ENCODE results near the gene RAD51C. TPM values are rescaled to one million over a fixed set of nuclear protein-coding genes. Genes with fewer than 3 reads are reported as not detected.

The RAD51C gene
- total RNA-seq, 2 experiments from 2014 or later, result 51.0 to 118 TPM

GRCh38 chr17:58722274-58722673 is 29.9 kb downstream of the RAD51C start:
- Histone ChIP-seq H3K4me1 (ENCODE audit: insufficient read depth, low read length, poor library complexity, severe bottlenecking) (no peaks in the 10 kb centered on the region), H3K36me3 (ENCODE audit: insufficient read depth, low read length) (peaks cover 89% of the 10 kb centered on the region), H3K9me3 (ENCODE audit: low read length) (no peaks in the 10 kb centered on the region), H4K20me1 (ENCODE audit: insufficient read depth, low read length) (no peaks in the 10 kb centered on the region), H3K79me2 (ENCODE audit: insufficient read depth, low read depth, low read length) (no peaks in the 10 kb centered on the region), H3K9me2 (ENCODE audit: insufficient read depth, low read length) (no peaks in the 10 kb centered on the region), H3K27ac (ENCODE audit: low read depth, low read length, poor library complexity, severe bottlenecking) (no peak overlapping the region), H2AFZ (ENCODE audit: low read length) (no peak overlapping the region), H3K4me2 (ENCODE audit: low read length) (no peak overlapping the region), H3K4me3 (ENCODE audit: low read depth, low read length, poor library complexity, severe bottlenecking) (no peak overlapping the region)
- CTCF ChIA-PET (ENCODE audit: unreplicated experiment), result no interaction called here
- TF ChIP-seq CTCF (conservative IDR thresholded peaks at IDR 0.05; ENCODE audit: low read length) (no peak), EZH2phosphoT487 (IDR thresholded peaks at IDR 0.05; ENCODE audit: borderline replicate concordance, low read depth, low read length) (no peak)
- no TSS peak for BruUV-seq (replicated peaks)
- no peak for DNase-seq (ENCODE audit: low spot score)
- POLR2A ChIA-PET, result no interaction called here
- intact Hi-C loops (cut with micrococcal nuclease; ENCODE audit: unreplicated experiment), result no loop called here

- intact Hi-C loops (cut with micrococcal nuclease; ENCODE audit: unreplicated experiment), result no loop called here
- Histone ChIP-seq H3K4me3 (ENCODE audit: low read depth, low read length, poor library complexity, severe bottlenecking) (no peak overlapping the region), H3K9me2 (ENCODE audit: insufficient read depth, low read length) (no peaks in the 10 kb centered on the region), H3K36me3 (ENCODE audit: insufficient read depth, low read length) (peaks cover 91% of the 10 kb centered on the region), H3K79me2 (ENCODE audit: insufficient read depth, low read depth, low read length) (no peaks in the 10 kb centered on the region), H4K20me1 (ENCODE audit: insufficient read depth, low read length) (no peaks in the 10 kb centered on the region), H3K9me3 (ENCODE audit: low read length) (no peaks in the 10 kb centered on the region), H2AFZ (ENCODE audit: low read length) (no peak overlapping the region), H3K4me1 (ENCODE audit: insufficient read depth, low read length, poor library complexity, severe bottlenecking) (no peaks in the 10 kb centered on the region), H3K4me2 (ENCODE audit: low read length) (no peak overlapping the region), H3K27ac (ENCODE audit: low read depth, low read length, poor library complexity, severe bottlenecking) (no peak overlapping the region)
- ChIA-PET CTCF (ENCODE audit: unreplicated experiment) (no interaction called here), POLR2A (no interaction called here)
- BruUV-seq (replicated peaks), result no TSS peak
- DNase-seq (ENCODE audit: low spot score), result no peak
- TF ChIP-seq EZH2phosphoT487 (IDR thresholded peaks at IDR 0.05; ENCODE audit: borderline replicate concordance, low read depth, low read length) (no peak), CTCF (conservative IDR thresholded peaks at IDR 0.05; ENCODE audit: low read length) (no peak)
These were observed 30.3 kb downstream of the RAD51C start for GRCh38 chr17:58722696-58723095.

GRCh38 chr17:58728798-58729197 is 36.4 kb downstream of the RAD51C start:
- DNase-seq (ENCODE audit: low spot score), result no peak
- H2AFZ ChIP-seq (ENCODE audit: low read length), result no peak overlapping the region
- H3K4me2 ChIP-seq (ENCODE audit: low read length), result no peak overlapping the region
- no peaks in the 10 kb centered on the region for H4K20me1 ChIP-seq (ENCODE audit: insufficient read depth, low read length)
- ChIA-PET CTCF (ENCODE audit: unreplicated experiment) (no interaction called here), POLR2A (no interaction called here)
- no TSS peak for BruUV-seq (replicated peaks)
- H3K79me2 ChIP-seq (ENCODE audit: insufficient read depth, low read depth, low read length), result no peaks in the 10 kb centered on the region
- H3K4me3 ChIP-seq (ENCODE audit: low read depth, low read length, poor library complexity, severe bottlenecking), result no peak overlapping the region
- no peaks in the 10 kb centered on the region for H3K4me1 ChIP-seq (ENCODE audit: insufficient read depth, low read length, poor library complexity, severe bottlenecking)
- H3K36me3 ChIP-seq (ENCODE audit: insufficient read depth, low read length), result peaks cover 77% of the 10 kb centered on the region
- no peaks in the 10 kb centered on the region for H3K9me2 ChIP-seq (ENCODE audit: insufficient read depth, low read length)
- TF ChIP-seq CTCF (conservative IDR thresholded peaks at IDR 0.05; ENCODE audit: low read length), result no peak
- TF ChIP-seq EZH2phosphoT487 (IDR thresholded peaks at IDR 0.05; ENCODE audit: borderline replicate concordance, low read depth, low read length), result no peak
- H3K9me3 ChIP-seq (ENCODE audit: low read length), result no peaks in the 10 kb centered on the region
- H3K27ac ChIP-seq (ENCODE audit: low read depth, low read length, poor library complexity, severe bottlenecking), result no peak overlapping the region
- intact Hi-C loops (cut with micrococcal nuclease; ENCODE audit: unreplicated experiment), result no loop called here

Data from OCI-LY7 (cell line).